Measurements from ENCODE around the gene ANKDD1A.

GRCh38 chr15:64979252-64979710, 67.6 kb downstream of the ANKDD1A start:
- TF ChIP-seq CTCF (IDR thresholded peaks at IDR 0.05): no peak
- TF ChIP-seq POLR2AphosphoS5 (IDR thresholded peaks at IDR 0.05): no peak
